SW 1271 (cell line): ENCODE data around the gene SATB2.

Experiments used
- DNase-seq, 2 experiments: peaks; one replicate each; lab custom pipeline; 2025; lab: John Stamatoyannopoulos, UW

SATB2 gene

DNA sequence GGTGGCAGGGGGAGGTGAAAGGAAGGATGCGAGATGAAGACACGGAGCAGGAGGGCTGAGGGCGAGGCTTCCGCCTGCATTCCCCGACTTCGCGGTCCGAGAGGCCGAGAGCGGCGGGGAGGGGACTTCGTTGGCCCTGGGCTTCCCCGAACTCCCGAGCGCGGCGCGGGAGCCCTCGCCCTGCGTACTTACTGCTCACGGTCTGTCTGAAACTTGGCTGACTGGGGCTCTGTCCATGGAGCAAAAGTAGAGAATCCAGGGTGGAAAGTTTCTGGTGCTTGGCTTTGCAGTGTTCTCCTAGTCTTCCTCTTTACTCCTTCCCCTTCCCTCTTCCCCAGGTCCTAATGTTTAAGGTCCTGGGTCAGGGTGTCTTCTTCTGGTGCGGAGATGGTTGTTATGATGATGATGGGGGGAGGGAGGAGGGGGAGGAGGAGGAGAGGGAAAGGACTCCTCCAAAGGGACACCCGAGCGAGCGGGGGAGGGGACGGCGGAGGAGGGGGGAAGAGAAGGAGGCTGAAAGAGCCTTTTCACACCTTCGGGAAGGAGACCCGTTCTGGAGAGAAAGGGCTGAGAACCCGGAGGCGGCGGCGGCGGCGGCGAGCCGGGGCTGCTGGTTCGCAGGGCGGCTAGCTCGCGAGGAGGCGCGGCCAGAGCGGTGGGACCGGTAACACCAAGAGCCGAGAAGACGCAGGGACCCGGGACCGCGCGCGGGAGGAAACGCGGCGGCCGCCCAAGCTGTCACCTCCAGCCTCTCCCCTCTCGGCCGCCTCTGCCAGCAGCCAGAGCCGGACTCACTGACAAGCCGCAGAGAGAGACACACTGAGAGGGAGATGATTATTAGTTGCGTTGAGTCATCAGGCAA is at the start of gene SATB2:
SATB2 (minus strand) TSS at position 793 of the 862 bp plus-strand sequence. CDS start 1,902 bp downstream, outside the sequence.
- DNase-seq: peak; percentile 22 to 65

DNA sequence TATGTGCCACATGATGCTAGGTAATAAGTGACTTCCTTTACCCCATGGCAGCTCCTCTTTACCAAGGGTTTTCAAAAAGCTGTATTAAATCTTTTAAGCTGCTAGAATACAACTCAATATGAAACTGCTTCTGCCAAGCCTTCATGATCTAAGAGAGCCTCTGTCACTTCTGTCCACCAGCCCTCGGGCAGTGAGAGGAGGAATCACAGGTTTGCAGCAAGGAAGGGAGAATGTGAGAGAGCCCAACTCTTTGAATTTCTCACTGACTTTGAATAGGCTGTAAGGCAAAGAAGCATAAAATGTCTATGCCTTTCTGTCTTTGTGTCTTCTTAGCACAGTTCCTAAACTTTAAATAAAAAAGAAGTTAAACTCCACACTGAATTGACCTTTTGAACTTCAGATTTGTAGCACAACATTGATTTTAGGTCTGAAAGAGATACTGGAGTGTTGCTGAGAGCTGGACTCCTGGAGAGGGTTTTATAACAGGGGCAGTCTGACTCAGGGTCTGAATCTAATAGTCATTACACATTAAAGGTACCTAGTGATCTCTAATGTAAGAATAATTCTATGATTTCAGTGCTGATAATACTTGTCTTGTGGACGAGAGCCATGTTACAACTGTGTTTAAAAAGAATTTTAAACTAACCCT is 48.1 kb upstream of the SATB2 start:
- no peak for DNase-seq

- DNase-seq: no peak
Observed at GRCh38 chr2:199503148-199503547, 45.4 kb upstream of the SATB2 start.

DNA sequence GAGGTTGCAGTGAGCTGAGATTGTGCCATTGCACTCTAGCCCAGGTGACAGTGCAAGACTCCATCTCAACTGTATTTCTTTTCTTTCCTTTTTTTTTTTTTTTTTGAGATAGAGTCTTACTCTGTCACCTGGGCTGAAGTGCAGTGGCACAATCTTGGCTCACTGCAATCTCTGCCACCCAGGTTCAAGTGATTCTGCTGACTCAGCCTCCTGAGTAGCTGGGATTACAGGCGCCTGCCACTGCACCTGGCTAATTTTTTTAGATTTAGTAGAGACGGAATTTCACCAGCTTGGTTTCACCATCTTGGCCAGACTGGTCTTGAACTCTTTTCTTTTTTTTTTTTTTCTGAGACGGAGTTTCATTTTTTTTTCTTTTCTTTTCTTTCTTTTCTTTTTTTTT is 41.3 kb upstream of the SATB2 start:
- DNase-seq: no peak

DNA sequence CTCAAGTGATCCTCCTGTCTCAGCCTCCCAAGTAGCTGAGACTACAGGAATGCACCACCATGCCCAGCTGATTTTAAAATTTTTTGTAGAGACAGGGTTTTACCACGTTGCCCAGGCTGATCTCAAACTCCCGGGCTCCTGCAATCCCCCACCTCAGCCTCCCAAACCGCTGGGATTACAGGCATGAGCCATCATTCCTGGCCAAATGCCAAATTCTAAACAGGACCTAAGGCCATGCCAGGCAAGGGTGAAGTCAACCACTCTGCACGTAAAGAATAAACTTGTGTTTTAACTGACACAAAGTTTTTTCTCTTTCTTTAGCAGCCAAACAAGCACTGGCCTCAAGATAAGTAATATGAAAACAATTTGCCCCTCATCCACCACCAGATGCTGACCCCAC is 37.4 kb upstream of the SATB2 start:
- no peak for DNase-seq

DNA sequence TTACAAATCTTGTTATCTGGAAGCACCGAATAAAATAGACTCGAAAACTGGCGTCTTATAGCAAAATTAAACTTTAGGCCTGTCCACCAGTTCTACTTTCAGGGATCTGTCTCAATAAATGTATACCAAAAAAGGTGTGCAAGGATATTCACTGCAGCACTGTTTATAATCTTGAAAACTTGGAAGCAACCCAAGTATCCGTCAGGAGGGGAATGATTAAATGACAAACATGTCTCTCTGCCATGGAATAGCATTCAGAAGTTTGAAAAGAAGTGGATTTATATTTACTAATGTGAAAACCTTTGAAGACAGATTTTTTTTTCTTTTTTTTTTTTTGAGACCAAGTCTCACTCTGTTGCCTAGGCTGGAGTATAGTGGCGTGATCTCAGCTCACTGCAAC is 32.3 kb upstream of the SATB2 start:
- DNase-seq: no peak

DNA sequence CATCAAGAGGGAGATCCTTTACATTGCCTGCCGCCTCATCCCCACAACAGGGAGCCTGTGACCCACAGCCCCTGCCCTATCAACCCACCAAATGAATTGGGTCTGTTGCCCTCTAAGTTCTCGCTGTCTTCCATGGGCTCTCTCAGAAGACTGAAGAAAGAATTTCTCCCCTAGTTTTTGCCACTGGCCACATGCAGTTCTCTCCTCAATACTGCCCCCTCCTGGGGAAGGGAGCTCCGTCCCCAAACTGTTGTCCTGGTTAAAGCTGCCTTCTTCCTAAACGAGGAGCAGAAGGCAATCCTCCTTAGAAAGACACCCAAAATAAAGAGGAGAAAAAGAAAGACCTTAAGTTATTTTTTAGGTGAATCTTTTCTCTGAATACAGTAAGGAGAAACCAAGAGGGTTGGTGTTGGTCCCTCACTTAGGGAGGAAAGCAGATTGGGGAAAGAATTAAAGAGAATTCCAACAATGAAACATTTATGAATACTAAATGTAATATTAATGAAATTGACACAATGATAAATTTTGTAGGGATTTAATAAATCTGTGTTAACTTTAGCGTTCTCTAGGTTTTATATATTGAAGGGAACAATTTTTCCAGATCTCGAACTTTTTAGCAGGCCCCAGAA is 31.1 kb upstream of the SATB2 start:
- DNase-seq: peak; percentile 10 to 32

DNA sequence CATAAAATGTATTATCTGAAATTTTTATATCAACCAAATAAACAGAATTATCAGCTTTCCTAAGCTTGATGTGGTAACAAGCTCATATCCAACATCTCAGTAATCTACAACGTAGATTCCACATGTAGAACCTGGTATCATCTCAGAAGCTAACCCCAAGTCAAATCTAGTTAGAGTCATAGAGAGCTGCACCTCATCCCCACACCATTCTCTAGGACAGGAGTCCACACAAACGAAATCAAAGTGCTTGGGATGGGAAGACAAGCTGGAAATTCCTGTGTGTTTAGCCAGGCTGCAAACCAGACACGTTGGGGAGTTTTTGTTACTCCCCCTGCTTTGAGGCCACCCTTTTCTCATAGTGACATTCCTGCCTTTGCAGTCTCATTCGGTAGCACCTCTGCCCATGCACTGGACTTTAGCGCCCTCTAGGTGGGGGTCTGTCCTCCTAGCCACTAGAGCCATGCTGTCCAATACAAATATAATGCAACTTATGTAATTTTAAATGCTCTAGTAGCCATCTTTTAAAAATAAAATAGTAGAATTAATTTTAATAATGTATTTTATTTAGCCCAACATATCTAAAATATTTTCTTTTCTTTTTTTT is 28.1 kb upstream of the SATB2 start:
- peak; percentile 5 to 54 for DNase-seq

- peak in 1 of 2 experiments; percentile 13 for DNase-seq
Observed at GRCh38 chr2:199484927-199485326, 27.2 kb upstream of the SATB2 start.

DNA sequence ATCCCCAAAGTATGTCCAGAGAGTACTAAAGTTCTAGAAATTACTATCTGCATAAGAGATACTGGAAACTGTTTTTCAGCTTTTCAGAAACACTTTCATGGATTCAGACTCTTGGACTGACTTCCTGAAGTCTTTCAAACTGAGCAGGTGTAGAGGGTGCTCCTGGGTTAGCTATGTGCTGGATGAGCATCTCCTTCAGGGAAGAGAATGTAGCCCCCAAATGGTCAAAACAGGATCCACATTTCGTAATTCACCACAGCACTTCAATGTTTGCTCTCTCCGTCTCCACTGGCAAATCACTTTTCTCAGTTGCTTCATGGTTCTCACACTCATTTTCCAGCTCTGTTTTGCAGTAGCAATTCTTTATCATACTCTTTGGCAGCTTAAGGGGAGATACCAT is 23.2 kb upstream of the SATB2 start:
- no peak for DNase-seq

- DNase-seq: no peak
Observed at GRCh38 chr2:199477277-199477834, 19.6 kb upstream of the SATB2 start.

DNA sequence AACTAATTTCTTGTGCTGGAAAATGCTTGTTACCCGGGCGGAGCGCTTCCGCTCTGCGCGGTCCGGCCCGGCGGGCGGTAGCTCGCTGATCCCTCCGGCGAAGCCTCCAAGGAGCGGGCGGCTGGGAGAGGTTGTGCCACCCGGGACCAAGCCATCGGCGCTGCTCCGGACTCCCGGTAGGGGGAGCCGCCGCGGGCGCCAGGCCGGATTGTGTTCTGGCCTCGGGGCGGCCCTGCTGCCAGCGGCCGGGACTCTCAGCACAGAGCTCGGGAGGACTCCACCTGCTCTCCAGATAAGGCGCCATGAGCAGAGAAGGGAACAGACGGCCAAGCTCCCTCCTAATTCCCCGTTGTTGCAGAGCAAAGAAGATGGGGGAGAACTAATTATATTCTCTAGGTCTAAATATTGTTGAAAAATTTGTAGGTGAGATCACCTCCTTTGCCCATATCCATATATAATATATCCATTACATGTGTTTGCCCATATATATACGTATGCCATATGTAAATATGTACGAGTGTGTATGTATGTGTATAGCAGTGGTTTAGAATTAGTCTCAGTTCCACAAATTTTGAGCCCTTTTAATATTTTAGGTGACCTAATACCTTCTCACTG is 13.8 kb upstream of the SATB2 start:
- peak in 1 of 2 experiments; percentile 59 for DNase-seq

DNA sequence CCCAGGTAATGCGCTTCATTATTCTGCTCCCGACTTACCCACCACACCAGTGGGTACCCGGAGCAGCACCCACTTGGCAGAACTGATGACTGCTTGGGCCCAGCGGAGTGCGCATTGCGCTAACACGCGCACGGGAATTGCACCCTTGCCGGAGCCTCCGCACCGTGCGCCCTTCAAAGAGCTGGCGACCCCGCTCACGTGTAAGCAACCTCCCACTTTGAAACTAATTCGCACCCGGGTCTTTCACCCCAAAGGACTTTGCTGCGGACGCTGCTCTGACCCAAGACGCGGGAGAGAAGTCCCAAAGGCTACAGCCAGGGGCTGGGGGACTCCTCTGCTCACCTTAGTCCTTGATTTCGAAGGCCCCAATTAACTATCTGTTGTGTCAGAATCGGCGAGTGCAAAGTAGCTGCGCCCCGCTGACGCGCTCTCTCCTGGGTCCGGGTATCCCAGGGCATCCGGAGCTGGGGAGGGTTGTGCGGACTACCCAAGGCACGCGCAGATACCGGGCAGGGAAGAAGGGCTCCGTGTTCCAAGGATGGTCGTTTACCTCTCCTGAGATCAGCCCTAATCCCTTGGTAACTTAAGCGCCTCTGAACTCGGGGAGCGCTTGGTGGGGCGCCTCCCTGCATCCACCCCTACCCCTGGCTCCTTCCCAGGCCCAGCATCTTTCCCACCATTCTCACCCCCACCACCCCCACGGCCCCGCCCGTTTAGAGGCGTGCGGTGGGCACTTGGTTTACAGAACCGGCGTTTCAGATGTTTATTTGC is 13.1 kb upstream of the SATB2 start:
- no peak for DNase-seq

DNA sequence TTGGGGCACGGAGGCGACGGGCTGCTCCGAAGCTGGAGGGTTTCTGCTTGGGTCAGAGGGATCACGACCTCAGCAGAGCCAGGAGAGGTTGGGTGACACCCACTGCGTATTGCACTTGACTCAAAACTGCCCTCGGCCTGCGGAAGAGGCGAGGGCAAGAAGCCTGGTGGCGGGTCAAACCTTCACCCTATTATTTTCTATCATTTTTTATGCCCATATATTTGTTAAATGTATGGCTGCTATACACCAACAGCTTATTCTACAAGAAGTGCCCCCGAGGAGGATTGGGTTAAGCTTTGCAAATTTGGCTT is 12.6 kb upstream of the SATB2 start:
- no peak for DNase-seq

GRCh38 chr2:199469514-199470360 is 12.0 kb upstream of the SATB2 start:
- DNase-seq: no peak

GRCh38 chr2:199468561-199469513 is 11.1 kb upstream of the SATB2 start:
- no peak for DNase-seq

GRCh38 chr2:199467066-199467822 is 9.5 kb upstream of the SATB2 start:
- no peak for DNase-seq

GRCh38 chr2:199466692-199467065 is 8.9 kb upstream of the SATB2 start:
- DNase-seq: no peak
